DMS114 treated with DMSO at 0.1 percent for 48 hours (cell line): Measurements from ENCODE around the gene APOA5.
"Not testable (repeated sequence)": the region's sequence is repeated elsewhere in the genome, so short reads cannot be mapped to it uniquely, and the experiment has no call there.

Experiments
- DNase-seq: peaks from one replicate; lab custom pipeline; 2025; ENCODE audit not compliant: unreplicated experiment; lab: John Stamatoyannopoulos, UW

Gene APOA5

GRCh38 chr11:116791813-116792143, at the start of gene APOA5:
TSS of gene APOA5 (minus strand) at chr11:116791879. CDS start at chr11:116791860, 19 bp downstream.
- DNase-seq: no peak

- no peak for DNase-seq
Observed at GRCh38 chr11:116840746-116841296, 49.1 kb upstream of the APOA5 start.

GRCh38 chr11:116840224-116840745, 48.6 kb upstream of the APOA5 start:
- no peak for DNase-seq

- DNase-seq: no peak
Observed at GRCh38 chr11:116838321-116839084, 46.8 kb upstream of the APOA5 start.

GRCh38 chr11:116837231-116838091, 45.8 kb upstream of the APOA5 start, which contains the start of gene APOA1:
TSS of gene APOA1 (minus strand) at chr11:116837622. CDS start at chr11:116837387, 235 bp downstream.
- DNase-seq: no peak

GRCh38 chr11:116836632-116836991, 44.9 kb upstream of the APOA5 start:
- DNase-seq: no peak

- peak; percentile 60 for DNase-seq
Observed at GRCh38 chr11:116835791-116836631, 44.3 kb upstream of the APOA5 start.

GRCh38 chr11:116835042-116835772, 43.5 kb upstream of the APOA5 start:
- DNase-seq: no peak

GRCh38 chr11:116834535-116835041, 42.9 kb upstream of the APOA5 start:
- DNase-seq: not testable (repeated sequence)

GRCh38 chr11:116833816-116834534, 42.3 kb upstream of the APOA5 start:
- DNase-seq: no peak

- no peak for DNase-seq
Observed at GRCh38 chr11:116833491-116833815, 41.8 kb upstream of the APOA5 start.

GRCh38 chr11:116832350-116833290, 40.9 kb upstream of the APOA5 start:
- no peak for DNase-seq

GRCh38 chr11:116831790-116832349, 40.2 kb upstream of the APOA5 start:
- no peak for DNase-seq

- no peak for DNase-seq
Observed at GRCh38 chr11:116830184-116830912, 38.7 kb upstream of the APOA5 start.

GRCh38 chr11:116829525-116830183, 38.0 kb upstream of the APOA5 start, which contains the start of gene APOC3:
TSS of gene APOC3 (plus strand) at chr11:116829907. CDS start at chr11:116830583, 676 bp downstream.
- no peak for DNase-seq
